SW480 (cell line): ENCODE data around the gene BTN1A1.
"Not testable (repeated sequence)": the region's sequence is repeated elsewhere in the genome, so short reads cannot be mapped to it uniquely, and the experiment has no call there.

Experiments used
- DNase-seq: peaks from one replicate; pipeline ENCODE4 v3.0.0-alpha.2; 2016; ENCODE audit warnings: low spot score

The BTN1A1 gene

DNA sequence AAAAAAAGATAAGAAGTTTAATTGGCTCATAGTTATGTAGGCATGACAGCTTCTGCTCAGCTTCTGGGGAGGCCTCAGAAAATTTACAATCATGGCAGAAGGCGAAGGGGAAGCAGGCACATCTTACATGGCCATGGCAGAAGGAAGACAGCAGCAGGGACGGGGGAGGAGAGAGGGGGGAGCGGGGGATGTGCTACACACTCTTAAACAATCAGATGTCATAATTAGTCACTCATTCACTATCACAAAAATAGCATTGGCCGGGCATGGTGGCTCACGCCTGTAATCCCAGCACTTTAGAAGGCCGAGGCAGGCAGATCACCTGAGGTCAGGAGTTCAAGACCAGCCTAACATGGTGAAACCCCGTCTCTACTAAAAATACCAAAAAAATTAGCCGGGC is 10.9 kb downstream of the BTN1A1 start:
- not testable (repeated sequence) for DNase-seq

DNA sequence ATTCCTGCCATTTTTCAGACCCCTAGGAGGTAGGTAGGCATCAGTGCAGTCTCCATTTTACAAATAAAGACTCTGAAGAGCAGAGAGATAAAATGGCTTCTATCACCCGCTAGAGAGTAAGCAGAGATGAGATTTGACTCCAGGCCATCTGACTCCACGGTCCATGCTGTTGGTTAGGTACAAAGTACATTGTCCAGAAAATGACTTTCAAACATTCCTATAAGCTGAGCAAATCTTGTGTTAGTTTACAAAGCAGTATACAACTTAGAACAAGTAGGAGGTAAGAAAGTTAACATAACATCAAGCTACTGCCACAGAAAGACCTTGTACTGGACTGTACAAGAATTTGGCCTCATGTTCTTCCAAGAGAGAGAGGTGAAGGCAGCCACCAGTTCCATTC is 14.9 kb downstream of the BTN1A1 start:
- no peak for DNase-seq

DNA sequence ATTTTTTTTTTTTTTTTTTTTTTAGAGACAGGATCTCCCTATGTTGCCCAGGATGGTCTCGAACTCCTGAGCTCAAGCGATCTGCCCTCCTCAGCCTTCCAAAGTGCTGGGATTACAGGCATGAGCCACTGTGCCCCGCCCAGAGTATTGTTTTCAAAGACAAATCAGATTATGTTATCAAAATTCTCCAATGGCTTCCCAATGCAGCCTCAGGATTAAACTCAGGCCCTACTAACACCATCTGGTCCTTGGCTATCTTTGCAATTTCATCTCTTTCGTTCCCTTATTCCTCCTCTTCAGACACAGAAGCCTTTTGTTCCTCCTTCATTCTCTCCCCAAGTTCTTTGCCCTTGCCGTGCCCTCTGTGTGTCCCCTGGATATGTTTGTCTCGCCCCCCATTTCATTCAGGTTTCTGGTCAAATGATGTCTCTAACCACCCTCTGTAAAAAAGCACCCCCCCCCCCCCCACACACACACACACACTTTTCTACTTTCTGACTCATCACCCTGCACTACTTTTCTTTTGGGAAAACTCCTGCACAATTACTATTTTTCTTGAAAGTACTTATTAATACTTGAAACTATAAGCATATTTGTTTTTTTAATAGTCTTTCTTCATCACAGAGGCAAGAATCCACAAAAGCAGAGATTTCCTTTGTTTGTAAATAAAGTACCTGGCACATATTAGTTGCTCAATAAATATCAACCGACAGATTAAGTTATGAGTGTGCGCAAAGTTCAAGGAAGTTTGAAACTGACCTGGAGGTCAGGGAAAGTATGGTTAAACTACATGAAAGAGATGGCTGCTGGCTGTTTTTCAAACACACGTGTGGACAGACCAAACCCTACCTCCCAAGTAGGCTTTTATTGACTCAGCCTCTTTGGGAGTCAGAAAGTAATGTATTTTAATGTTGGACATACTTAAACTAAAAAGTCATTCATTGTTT is 16.7 kb downstream of the BTN1A1 start:
- no peak for DNase-seq

DNA sequence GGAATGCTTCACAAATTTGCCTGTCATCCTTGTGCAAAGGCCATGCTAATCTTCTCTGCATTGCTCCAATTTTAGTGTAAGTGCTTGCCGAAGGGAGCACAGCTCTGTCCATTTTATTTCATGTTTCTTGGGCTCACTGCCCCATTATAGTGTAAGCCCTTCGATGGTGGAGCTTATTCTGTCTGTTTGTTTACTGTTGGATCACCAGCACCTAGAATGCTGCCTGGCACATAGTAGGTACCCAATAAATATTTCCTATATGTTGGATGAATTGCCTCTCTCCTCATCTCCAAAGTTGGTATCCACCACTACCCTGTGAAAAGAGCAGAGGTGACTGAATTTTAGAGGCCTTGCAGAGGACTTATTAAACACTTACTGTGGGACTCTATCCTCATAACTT is 19.3 kb downstream of the BTN1A1 start:
- no peak for DNase-seq

DNA sequence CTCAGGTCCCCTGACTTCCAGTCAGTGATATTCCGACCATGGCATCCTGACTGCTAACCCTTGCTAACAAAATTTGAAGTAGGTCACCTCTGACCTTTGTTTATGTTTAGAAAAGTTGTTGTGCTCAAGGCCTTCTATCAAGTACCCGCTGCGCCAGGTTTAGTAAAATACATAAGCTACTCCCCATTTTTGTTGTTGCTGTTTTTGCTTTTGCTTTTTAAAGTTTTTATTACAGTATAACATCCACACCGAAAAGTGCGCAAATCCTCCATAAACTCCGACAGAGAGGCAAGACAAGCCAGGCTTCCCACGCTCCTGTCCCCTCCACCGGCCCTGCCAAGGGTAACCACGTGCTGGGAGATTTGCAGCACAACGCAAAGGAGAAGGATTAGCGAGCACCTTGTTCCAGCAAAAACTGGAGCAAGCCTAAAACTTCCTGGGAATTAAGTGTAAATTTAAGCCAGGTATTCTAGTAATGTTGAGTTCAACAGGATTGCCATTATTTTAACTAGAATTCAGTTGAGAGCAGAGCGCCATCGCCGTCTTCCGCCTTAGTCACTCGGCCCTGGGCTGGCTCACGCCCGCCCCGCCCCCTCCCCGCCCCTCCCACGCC is 20.2 kb downstream of the BTN1A1 start:
- DNase-seq = peak; percentile 63

DNA sequence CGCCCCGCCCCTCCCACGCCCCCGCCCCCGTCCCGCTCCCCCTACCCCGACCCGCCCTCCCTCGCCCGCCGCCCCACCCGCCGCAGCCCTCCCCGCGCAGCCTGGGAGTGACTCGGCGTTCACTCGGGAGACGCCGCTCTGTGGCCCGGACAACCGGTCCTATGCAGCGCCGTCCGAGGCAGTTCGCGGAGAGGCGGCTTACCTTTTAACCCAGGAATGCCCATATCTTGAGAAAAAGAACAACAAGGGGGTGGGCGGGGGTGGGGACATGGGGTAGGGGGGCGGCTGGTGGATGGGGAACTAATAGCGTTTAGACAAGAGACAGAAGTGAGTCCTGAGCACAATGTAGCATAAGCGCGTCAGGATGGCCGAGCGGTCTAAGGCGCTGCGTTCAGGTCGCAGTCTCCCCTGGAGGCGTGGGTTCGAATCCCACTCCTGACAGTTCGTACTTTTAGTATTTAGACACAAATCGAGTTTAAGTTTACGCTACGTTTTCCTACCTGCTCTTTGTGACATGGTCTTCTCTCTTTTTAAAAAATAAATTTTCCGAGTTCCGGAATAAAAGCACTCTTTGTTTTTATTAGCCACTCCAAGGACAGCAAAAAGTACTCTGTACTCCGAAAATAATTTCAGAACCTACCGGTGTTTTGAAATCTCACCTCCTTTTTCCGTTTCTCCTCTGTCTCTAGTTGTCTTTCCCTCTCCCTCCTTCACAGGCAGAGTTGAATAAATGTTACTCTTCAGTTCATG is 20.9 kb downstream of the BTN1A1 start:
- peak; percentile 83 for DNase-seq

DNA sequence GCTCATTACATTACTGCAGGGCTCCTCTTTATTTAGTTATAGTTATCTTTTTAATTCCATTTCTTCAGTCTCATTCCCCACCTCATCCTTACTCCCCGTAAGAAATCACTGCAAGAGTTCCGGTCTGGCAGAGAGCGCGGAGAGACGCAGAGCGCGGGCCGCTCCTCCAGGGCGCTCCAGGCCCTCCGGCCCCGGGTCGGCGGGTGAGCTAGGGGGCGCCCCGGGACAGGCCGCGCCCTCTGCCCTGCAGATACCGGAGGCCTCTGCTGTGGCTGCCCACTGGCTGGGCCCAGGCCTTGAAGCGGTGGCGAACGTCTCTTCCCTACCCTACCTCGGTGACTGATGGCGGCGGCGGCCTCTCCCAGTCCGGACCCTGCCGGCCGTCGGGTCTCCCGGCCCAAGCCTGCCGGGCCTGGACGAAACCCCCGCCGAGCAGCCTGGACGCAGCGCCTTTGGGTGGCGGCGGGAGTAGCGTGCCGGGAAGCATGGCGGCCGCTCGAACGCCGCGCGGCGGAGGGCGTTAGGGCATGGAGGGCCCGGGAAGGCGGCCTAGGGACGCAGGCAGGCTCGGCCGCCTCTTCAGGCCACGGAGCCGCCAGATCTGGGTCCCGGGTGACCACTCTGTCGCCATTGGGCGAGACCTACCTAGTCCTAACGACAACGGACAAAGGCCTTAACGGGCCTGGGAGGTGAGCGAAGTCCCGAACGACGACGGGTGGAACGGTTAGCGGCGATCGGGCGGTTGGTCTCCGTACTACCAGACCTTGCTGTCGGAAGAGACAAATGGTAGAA is 21.7 kb downstream of the BTN1A1 start:
- DNase-seq = peak; percentile 80

DNA sequence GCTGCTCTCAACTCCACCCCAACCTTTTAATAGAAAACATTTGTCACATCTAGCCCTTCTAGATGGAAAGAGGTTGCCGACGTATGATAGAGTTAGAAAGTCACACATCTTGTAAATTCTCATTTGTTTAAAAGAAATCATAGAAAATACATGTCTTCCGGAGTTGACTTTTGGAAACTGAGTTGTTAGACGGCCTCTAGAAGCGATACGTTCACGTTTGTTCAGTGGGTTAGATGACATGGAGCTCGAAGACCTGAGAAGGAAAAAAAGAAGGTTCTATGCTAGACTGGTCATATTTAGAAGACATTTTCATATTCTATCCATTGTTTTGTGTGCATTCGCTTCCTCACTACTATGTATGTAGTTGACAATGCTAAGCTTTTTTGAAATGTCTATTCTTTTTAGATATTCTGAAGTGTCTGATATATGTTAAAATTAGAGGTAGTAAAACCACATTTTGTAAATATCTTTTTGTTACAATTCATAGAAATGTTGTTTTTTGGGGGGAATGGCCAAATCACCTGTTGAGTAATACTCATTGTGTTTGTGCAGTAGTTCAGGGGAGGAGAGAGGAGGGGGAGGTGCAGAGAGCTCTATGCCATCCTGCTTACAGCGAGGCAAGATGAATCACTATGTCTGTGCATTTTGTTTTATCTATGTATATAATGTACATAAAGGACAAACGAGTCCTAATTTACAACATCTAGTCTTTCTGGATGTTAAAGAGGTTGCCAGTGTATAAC is 22.6 kb downstream of the BTN1A1 start:
- DNase-seq = peak; percentile 43

DNA sequence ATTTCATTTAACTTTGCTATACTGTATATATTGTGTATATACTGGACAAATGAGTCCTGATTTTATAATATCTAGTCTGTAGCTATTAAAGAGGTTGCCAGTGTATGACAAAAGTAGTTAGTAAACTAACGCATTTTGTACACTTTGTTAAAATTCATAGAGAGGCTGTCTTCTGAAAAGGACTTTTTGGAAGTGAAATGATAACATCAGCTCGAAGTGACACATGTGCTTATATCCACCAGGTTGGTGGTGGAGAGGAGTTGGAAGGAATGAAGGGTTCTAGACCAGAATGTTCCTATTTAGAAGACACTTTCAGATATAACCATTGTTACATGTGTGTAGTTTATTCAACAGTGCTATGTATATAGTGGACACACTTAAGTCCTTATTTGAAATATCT is 24.2 kb downstream of the BTN1A1 start:
- not testable (repeated sequence) for DNase-seq

DNA sequence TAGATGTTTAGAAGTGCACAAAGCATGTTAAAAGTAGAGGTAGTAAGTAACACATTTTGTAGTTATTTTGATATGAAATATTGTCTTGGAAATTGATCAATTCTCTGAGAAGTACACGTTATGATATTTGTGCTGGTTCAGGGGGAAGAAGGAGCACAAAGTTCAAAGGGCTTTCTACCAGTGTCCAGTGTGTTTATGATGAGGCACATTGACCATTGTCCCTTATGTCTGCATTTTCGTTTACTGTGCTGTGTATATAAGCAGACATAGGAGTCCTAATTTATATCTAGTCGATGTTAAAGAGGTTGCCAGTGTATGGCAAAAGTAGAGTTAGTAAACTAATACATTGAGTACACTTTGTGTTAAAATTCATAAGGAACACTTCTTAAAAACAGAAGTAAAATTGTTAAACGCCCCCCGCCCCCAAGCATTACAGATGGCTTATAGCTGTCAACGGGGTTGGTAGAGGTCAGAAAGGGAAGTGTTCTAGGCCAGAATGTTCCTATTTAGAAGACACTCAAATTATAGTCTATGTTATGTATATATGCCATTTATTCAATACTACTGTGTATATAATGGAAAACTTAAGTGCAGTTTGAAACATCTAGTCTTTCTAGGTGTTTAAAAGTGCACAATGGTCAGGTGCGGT is 24.7 kb downstream of the BTN1A1 start:
- DNase-seq = no peak

DNA sequence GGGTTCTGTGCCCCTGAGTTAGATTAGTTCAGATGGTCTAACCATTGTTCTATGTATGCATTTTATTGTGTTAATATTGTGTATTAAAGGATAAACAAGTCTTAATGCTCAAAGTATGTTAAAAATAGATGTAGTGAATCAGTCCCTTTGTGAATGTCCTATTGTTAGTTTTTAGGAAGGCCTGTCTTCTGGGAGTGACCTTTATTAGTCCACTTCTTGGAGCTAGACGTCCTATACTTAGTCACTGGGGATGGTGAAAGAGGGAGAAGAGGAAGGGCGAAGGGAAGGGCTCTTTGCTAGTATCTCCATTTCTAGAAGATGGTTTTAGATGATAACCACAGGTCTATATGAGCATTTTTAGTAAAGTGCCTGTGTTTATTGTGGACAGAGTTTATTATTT is 25.7 kb downstream of the BTN1A1 start:
- no peak for DNase-seq

DNA sequence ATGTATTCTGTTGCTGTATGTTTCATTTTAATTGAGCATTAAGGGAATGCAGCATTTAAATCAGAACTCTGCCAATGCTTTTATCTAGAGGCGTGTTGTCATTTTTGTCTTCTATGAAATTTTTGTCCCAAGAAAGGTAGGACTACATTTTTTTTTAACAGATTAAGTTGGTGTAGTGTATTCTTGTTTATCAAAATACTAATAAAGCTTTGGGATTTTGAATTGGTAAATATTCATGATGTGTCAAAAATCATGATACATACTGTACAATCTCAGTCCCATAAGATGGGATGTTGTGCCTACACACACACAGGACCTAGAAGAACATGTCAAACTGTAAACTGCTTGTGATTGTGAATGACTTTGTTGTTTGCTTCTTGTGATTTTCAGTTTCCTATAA is 26.8 kb downstream of the BTN1A1 start:
- DNase-seq = no peak

DNA sequence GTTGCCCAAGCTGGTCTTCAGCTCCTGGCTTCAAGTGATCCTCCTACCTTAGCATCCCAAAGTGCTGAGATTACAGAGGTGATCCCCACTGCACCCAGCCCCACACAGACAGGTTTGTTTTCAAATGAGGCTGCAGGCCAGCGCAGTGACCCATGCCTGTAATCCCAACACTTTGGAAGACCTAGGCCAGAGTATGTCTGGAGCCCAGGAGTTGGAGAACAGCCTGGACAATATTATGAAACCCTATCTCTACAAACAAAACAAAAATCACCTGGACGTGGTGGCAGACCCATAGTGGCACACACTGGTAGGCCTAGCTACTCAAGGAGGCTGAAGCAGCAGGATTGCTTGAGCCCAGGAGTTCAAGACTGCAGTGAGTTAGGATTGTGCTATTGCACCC is 30.1 kb downstream of the BTN1A1 start:
- DNase-seq = no peak

DNA sequence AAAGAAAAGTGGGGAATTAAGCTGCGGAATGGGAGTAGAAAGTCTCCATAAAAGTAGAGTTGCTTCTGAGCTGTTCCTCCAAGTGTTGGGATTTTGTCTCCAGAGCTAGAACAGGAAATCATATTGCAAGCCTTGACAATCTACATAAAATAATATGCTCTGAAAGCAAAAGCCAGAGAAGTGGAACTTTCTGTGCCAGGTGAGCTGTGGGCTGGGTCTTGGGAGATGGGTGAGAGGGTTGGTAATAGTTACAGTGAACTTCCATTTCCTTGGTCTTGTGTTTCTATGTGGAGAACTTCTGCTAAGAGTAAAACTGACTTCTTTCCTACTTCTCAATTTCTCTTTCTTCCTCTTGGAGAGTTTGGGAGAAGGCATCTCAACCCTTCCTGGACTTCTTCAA is 31.8 kb downstream of the BTN1A1 start:
- DNase-seq = no peak

DNA sequence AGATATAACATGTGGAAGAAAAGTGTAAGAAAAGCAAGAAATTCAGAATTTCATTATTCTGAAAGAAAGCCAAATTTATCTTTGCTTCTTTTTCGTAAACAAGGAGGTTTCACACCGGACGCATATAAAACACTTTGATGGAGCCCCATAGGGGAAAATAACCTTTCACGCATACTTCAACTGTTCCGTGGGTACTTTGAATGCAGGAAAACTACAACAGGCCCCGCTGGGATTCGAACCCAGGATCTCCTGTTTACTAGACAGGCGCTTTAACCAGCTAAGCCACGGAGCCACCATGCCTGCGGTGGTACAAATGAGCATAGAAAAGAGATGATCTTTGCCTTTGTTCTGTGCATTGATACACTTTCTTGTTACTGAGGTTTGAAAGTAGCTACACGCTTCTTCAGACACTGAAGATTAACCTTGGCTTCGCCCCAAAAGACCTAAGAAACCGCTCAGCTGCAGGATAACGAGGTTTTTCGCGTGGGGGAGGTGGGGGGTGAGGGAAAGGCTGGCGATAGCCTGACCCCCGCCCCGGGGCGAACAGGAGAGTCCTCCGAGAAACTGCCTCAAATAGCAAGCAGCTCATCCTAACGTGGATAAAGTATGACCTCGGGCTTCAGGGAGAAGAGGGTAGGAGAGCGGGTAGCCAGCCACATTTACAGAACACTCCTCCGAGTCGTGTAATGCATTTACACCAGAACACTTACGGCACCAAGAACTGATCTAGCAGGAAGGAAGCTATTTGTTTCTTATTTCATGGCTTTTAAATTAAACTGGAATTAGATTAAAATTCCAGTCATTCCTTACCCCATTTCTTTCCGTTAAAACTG is 32.8 kb downstream of the BTN1A1 start:
- DNase-seq = peak; percentile 74

DNA sequence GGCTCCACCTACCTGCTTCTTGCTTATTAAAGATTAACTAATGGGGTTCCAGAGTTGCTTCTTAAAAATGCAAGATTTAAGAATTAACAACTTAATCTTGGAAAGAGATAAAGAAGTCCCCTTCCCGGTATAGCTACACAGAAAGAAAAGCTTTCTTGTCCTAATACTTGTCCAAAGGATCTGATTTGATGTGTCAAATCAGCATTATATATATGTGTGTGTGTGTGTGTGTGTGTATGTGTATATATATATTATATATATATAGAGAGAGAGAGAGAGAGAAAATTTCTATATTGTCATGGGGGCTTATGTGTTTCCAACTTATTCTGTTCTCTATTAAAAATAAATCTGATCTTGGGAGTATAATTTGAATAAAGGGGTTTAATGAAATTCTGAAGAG is 33.4 kb downstream of the BTN1A1 start:
- DNase-seq = no peak

DNA sequence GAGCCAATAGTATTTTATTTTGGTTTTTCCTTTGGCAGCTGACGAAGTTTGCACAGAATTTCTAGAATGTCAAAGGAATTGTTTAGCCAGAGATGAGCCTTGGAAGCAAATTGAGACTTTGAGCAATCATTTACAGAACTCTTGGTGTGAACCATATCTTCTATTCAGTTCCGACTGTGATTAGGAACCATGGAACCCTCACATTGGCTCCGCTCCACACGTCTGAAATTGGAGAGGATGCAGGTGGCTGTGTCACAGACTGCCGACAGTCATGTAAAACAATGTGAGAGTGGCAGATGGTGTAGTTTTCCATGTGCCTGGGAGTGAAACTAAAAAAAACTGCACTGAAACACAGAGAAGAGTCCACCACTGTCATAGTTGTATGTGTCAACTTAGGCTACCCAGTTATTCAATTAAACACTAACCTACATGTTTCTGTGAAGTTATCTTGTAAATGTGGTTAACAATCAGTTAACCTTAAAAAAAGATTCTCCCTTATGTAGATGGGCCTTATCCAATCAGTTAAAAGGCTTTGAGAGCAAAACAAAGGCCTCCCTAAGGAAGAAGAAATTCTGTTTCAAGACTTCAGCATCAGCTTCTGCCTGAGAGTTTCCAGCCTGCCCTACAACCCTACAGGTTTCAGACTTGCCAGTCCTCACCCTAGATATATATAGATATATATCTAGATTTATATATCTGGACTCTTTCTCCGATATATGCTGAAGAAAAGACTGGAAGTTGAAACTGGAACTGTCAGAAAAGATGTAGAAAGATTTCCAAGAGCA is 34.8 kb downstream of the BTN1A1 start:
- peak; percentile 26 for DNase-seq

DNA sequence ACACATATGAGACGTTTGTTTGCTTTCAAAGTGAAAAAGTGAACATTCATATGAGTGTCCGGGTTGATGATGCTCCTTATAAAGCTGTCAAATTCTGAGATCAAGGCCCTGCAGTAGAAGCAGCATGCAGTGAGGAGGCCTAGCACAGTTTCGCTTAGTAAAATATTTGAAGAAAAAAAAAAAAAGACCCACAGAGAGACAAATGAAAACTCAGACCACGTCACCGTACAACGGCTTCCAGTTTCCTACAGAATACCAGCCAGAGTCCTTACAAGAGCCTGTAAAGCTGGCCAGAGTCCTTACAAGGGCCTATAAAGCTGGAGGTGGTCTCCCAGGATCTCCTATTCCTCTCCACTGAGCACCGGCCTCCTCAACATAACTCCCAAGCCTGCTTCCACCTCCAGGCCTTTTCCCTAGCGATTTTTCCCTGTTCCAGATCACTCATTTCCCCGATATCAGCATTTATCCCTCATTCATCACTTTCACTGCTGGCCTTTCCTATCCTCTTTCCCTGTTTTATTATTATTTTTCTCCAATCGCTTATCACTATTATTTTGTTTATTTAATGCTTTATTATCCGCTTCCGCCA is 36.6 kb downstream of the BTN1A1 start:
- DNase-seq = peak; percentile 36
